Stimulated activated CD4-positive, alpha-beta T cell treated with anti-CD3 and anti-CD28 coated beads, Interleukin-15, amount 100 ng/mL, for 1 hour (primary cell): ENCODE results near the gene SEPTIN5.

ENCODE experiments used
- DNase-seq, 2 donors: peaks; one replicate each; pipeline ENCODE4 v3.0.0-alpha.2; 2020; ENCODE audit warnings: low read depth in 1 of 2, low spot score in 1 of 2

SEPTIN5 gene

DNA sequence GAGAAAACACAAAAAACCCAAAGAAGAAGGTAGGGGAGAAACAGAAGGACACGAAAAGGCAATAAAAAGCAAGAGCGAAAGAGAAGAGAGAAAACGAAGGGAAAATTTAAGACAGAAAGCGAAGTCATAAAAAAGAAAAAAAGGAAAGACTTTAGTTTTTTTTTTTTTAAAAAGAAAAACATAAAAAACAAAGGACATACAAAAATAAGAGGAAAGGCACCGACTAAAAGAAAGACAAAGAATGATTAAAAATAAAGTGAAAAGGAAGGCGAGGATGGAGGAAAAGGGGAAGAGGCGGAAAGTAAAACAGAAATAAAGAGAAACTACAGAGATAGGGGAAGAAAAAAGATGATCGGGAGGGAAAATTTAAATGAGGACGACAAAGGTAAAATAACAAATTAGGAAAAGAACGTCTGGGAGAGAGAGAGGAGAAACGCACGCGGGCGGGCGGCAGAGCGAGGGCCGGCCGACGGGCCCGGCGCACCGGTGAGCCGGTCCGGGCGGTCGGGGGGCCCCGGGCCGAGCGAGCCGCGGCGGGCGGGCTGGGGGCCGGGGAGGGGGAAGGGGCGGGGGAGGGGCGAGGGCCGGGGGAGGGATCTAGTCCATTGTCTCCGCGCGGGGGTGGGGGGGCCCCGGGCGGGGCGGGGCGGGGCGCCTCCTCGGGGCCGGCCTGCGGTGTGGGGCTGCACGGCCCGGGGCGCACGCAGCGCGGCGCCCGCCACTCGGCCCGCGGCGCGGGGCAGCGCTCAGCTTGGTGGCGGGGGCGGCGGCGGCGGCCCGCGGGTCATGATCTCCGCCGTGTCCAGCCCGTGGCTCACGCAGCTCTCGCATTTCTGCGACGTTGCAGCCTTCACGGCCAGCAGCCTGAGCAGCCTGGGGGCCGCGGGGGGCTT is 46.0 kb downstream of the SEPTIN5 start, which contains the start of gene TBX1:
Gene TBX1, plus strand, starts transcription at position 721 of the 893 bp plus-strand sequence. Its CDS starts 66 bp downstream, at position 787.
- DNase-seq = no peak

DNA sequence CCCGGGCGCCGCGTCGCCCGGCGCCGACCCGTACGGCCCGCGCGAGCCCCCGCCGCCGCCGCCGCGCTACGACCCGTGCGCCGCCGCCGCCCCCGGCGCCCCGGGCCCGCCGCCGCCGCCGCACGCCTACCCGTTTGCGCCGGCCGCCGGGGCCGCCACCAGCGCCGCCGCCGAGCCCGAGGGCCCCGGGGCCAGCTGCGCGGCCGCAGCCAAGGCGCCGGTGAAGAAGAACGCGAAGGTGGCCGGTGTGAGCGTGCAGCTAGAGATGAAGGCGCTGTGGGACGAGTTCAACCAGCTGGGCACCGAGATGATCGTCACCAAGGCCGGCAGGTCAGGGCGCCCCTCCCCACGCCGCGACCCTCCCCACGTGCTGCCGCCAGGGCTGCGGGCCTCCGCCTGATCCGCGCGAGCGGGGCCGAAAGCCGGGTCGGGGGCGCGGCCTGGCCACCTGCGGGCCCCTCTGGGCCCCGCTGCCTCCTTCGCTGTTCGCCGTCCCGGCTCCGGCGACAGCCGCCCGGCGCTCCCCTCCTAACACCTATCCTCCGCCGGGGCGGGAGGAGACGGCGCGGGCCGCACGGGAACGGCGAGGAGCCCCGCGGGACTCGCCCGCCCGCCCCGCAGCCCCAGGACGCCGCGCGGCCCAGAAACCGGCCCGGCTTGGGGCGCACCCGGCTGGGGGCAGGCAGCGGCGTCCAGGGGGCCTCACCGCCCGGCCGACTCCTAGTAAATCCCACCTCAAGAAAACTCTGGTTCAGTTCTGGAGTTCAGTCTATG is 46.8 kb downstream of the SEPTIN5 start:
- no peak for DNase-seq

DNA sequence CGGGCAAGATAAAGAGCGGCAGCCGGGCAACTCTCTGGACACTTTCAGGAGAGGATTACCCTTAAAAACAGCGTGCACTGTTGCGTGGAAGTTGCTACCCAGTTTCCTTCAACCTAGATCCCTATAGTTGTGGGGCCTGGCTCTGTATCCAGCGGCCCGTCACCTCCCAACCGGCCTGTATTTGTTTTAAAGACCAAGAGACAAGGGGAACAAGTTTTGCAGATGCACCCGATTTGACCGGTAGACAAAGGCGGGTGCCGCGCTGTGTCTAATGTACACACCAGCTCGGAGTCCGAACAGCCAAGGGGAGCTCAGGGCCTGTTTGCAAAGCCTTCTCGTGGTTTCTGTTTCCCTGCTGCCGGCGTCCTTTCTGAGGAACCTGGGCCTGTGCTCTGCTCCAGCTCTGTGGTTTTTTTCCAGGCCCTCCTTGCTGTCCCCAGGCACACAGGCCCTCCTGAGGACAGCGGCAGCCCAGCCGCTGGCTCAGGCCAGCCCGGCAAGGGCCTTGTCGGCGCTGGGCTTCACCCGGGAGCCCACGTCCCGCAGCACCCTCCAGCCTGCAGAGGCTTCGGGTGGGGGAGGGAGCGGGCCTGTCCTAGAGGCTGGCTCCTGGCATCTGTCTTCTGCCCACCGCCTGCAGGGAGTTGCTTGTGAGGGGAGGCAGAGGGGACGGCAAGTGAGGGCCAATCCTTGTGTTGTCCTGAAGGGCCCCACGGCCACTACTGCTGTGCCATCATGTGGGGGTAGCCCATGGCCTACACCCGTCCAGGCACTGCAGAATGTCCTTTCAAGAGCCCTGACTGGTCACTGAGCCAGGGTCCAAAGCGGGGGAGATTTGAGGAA is 47.6 kb downstream of the SEPTIN5 start:
- DNase-seq = no peak

DNA sequence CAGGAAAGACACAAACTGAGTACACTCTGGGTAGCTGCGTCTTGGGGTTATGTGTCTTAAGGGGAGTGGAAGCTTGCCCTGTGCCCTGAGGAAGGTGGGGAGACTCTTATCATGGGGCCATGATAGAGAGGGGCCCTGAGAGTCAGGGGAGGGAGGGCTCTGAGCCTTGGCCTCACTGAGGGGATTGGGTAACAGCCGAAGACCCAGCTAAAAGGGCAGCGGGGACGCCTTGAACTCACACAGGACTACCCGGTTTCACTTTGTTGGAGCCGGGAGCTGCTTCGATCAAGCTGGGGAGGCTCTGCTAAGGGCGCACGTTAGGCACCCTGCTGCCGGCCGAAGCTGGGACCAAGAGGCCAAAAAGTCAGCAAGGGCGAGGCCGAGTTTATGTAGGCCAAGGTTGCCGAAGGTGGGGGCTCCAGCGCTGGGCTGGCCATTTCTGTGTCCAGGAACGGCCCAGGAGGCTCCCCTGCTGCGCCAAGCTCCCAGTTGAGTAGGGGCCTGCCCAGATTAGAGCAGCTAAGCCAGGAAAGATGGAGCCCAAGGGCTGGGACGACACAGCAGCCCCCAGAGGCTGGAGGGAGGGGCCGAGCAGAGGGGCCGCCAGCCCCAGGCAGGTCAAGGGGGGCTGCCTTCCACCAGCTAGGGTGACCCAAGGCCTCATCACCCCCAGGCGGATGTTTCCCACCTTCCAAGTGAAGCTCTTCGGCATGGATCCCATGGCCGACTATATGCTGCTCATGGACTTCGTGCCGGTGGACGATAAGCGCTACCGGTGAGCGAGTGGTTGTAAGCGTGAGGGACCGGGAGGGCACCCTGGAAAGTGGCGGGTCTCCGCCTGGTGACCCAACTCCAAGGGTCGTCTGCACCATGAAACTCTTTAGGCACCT is 48.5 kb downstream of the SEPTIN5 start:
- no peak for DNase-seq

DNA sequence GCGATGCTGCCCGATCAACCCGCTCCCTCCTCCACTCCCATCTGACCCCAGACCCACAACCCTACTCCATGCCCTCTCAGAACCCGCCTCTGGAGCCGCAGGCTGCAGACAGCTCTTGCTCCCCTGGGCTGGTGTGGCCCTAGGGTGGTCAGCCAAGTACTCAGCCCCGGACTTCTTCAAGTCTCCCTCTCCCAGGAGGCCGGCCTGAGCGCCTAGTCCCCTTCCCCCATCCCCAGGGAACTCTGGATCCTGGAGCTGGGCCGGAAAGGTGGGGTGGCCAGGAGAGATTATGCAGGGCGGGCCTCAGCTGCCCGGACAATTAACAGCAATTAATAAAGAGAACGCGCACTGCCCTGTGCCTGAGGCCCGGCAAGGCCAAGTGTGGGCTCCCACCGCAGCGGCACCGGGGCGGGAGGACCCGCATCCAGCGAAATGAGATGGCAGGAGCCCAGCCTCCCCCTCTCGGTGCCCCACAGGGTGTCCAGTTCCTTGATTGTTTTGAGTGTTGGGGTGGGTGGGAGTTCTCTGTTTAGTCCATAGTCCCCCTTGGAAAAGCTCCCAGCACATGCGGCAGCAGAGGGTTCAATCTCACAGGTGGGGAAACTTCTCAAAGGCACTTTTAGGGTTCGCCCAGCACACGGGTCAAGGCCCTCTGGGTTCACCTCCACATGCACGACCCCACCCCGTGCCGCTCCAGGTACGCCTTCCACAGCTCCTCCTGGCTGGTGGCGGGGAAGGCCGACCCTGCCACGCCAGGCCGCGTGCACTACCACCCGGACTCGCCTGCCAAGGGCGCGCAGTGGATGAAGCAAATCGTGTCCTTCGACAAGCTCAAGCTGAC is 49.4 kb downstream of the SEPTIN5 start:
- no peak for DNase-seq

DNA sequence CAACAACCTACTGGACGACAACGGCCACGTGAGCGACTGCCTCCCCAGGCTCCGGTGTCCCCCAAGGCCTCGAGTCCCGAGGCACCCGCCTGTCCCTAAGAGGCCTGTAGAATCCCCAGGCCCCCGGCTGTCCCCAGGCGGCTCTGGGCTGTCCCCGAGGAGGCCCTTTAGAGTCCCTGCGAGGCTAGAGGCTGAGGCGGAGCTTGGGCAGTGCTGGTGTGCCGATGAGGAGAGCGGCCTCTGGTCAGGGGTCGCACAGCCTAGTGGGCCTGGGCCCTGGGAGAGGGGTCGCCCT is 49.9 kb downstream of the SEPTIN5 start:
- no peak for DNase-seq

DNA sequence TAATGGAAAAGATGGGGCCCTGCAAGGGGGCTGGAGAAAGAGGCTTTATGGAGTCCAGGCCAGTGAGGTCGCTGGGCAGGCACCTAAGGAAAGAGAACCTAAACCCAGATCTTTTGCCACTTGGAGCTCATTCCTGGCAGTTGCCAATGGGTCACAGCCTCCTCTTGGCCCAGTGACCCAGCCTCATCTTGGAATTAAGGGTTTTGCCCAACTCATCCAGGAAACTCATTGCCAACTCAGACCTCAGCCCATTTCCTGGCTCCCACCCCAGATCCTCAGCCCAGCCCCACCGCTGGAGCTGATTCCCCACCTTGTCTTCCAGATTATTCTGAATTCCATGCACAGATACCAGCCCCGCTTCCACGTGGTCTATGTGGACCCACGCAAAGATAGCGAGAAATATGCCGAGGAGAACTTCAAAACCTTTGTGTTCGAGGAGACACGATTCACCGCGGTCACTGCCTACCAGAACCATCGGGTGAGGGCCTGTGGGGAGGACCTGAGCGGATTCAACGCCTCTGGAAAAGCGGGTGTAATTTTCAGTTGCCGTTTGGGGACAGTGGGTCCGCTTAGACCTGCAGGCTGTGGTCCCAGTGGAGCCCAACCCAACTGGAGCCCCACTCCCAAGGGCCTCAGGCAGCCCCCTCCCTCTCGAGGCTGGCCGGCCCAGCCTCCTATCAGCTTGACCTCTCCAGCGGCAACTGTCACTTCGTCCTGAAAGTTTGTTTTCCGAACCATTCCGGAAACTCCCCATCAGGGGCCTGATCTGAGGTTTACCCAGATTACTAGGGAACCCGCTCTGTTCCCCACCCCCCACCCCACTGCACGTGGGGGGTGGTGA is 50.6 kb downstream of the SEPTIN5 start:
- no peak for DNase-seq

DNA sequence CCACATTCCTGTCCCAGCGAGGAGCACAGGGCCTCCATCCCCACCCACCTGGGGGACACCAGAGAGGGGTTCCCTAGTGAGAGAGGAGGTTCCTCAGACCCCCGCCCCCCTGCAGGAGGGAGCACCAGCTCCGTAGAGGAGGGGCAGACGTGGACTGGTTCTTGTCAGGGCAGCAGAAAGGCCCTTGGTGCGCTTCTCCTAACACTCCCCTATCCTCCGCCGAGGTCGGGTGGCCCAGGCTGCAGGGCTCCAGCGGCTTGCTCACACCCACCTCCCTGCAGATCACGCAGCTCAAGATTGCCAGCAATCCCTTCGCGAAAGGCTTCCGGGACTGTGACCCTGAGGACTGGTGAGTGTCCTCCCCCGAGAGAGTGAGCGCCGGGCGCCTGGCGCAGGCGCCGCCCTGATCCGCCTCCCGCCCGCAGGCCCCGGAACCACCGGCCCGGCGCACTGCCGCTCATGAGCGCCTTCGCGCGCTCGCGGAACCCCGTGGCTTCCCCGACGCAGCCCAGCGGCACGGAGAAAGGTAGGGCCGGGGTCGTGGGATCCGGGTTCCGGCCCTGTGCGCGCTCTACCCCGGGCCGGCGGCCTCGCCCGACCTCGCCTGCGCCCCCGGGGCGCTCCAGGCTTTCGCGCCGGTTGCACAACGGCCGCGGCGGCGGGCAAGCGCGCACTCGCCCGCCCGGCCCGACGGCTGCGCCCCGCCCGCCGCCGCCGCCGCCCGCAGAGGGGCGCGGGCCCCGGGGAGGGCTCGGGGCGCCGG is 51.4 kb downstream of the SEPTIN5 start:
- no peak for DNase-seq

DNA sequence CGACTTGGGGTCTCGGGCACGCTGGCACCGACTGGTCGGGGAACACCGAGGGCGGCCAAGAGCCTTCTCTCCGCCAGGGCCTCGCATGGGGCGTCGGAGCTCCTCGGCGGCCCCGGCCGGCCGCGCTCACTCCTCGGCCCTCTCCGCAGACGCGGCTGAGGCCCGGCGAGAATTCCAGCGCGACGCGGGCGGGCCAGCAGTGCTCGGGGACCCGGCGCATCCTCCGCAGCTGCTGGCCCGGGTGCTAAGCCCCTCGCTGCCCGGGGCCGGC is 51.9 kb downstream of the SEPTIN5 start:
- DNase-seq = no peak

DNA sequence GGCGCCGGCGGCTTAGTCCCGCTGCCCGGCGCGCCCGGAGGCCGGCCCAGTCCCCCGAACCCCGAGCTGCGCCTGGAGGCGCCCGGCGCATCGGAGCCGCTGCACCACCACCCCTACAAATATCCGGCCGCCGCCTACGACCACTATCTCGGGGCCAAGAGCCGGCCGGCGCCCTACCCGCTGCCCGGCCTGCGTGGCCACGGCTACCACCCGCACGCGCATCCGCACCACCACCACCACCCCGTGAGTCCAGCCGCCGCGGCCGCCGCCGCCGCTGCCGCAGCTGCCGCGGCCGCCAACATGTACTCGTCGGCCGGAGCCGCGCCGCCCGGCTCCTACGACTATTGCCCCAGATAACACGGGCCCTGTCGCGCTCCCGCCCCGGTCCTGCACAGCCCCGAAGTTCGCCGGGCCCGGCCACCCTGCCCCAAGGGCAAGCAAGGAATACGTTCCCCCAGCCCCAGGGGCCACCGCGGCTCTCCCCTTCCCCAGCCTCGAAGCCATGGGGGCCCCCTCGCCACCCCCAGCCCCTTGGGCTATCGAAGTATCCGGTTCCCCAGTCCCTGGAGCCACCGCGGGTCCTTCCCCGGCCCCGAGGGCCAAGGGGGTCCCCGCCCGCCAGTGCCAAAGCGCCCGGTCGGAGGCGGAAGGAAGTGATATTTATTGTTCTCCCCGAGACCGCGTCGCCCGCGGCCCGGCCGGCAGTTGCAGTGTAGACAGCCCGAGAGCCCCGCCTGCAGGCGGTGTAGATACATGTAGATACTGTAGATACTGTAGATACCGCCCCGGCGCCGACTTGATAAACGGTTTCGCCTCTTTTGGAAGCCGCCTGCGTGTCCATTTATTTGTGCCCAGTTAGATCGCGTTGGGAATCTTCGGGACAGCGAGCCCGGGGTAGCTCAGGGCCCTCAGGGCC is 52.5 kb downstream of the SEPTIN5 start:
- peak in 1 of 2 donors; percentile 28 for DNase-seq

DNA sequence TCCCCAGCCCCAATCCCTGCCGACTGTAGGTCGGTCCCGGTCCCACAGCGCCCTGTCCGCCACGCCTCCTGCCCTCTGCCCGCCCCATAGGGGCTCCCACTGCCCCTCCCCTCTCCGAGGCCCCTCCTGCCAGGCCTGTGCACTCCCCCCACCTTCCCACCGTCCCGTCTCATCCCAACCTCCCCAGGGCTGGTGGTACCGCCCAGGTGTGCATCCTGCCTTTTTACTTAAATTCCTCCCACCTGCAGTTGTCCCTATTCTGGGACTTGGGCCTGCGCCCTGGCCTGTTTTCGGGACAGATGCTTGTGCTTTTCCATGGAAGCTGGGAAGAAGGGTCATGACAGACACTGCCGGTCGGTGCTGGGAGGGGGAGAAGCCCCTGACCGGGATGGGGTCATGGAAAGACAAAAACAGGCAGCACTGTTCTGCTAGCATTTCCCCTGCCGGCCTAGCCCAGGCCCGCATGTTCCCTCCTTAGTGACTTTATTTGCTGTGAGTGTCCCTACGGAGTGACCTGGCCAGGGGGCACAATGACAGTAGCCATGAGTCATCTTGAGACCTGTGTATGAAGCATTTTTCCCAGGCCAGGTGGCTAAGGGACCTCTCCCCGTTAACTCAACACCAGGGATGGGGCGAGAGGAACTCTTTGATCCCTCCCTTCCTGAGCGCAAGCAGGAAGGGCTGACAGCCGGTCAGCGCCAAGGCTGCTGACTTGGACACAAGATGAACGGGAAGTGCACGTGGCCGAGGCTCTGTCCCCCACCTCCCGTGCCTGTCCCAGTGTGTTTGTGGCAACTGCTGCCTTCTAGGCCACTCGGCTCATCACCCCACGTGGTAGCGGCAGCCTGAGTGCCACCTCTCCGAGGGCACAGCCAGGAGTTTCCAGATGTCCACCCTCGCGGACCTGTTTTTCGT is 53.4 kb downstream of the SEPTIN5 start:
- DNase-seq = no peak

DNA sequence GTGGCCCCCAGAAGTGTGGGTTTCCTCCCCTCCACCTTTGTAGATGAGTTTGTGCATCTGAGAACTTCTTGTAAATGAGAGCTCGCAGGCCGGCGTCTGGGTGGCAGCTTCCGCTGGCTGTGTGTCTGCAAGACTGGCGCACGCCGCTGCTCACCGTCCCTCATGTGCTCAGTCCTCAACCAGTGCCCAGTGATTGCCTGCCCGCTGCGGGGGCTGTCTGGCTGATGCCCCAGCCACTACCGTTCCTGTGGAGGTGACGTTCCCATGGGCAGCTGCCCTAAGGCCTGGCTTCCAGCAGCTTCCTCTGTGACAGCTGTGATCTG is 55.1 kb downstream of the SEPTIN5 start:
- no peak for DNase-seq

DNA sequence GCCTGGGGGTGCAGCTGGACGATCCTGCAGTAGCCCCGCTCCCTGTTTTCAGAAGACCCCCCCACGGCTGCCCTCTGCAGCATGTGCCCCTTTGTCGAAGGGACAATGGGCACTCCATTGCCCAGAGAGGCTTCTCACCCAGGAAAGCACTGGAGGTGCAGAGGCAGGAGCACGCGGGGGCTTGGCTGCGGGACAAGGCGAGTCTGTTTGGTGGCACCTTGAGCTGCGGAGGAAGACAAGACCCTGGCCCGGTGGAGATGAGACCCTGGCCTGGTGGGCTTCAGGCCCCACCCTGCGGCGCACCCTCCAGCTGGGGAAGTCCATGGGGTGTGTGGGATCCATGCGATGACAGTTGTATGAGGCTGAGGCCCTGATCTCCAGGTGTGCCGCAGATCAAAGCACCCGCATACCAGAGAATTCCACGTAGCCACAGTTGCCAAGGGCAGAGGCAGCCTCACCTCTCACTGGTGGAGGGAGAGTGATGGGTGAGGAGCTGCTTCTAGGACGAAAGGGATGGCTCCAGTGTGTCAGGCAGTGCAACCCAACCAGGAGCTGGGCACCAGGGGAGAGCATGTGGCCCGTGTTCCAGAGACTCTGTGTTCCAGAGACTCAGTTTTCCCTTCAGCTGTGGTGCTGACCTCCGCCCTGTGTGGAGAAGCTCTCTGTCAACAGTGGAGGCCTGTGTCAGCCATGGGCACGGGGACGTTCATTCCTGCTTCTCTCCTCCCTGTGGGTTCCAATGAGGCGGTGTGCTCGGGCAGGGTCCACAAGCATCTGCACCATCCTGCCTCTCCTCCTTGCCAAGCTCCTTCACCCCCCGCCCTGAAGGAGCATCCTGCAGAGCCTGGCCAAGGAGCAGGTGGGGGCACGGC is 56.3 kb downstream of the SEPTIN5 start:
- no peak for DNase-seq

DNA sequence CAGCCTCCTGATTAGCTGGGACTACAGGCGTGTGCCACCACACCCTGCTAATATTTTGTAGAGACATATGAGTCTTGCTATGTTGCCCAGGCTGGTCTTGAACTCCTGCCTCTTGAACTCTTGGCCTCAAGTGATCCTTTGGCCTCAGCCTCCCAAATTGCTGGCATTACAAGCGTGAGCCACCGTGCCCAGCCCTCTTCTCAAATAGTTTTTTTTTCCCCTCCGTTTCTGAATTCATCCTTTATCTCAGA is 58.0 kb downstream of the SEPTIN5 start:
- no peak for DNase-seq
